ENCODE results near the gene PRKAG2.

Gene PRKAG2

GRCh38 chr7:151630851-151631569 is 245.9 kb downstream of the PRKAG2 start:
- no peak for DNase-seq

- DNase-seq: no peak
Measured at GRCh38 chr7:151630358-151630757, 246.6 kb downstream of the PRKAG2 start.

- no peak for DNase-seq
Measured at GRCh38 chr7:151629713-151630272, 247.1 kb downstream of the PRKAG2 start.

- no peak for DNase-seq
Measured at GRCh38 chr7:151628846-151629604, 247.9 kb downstream of the PRKAG2 start.

- no peak for DNase-seq
Measured at GRCh38 chr7:151626422-151627115, 250.3 kb downstream of the PRKAG2 start.

- DNase-seq: no peak
Measured at GRCh38 chr7:151625606-151626005, 251.3 kb downstream of the PRKAG2 start.

- DNase-seq: no peak
Measured at GRCh38 chr7:151624246-151624928, 252.5 kb downstream of the PRKAG2 start.

- DNase-seq: no peak
Measured at GRCh38 chr7:151623766-151624165, 253.1 kb downstream of the PRKAG2 start.

- DNase-seq: no peak
Measured at GRCh38 chr7:151621961-151622360, 255.0 kb downstream of the PRKAG2 start.

GRCh38 chr7:151616443-151617213 is 260.3 kb downstream of the PRKAG2 start:
- DNase-seq: no peak

- no peak for DNase-seq
Measured at GRCh38 chr7:151615784-151616183, 261.1 kb downstream of the PRKAG2 start.

- DNase-seq: no peak
Measured at GRCh38 chr7:151615058-151615457, 261.9 kb downstream of the PRKAG2 start.

GRCh38 chr7:151614019-151614418 is 262.9 kb downstream of the PRKAG2 start:
- DNase-seq: no peak

- DNase-seq: no peak
Measured at GRCh38 chr7:151611878-151612277, 265.0 kb downstream of the PRKAG2 start.

- no peak for DNase-seq
Measured at GRCh38 chr7:151611041-151611440, 265.9 kb downstream of the PRKAG2 start.

- DNase-seq: no peak
Measured at GRCh38 chr7:151608031-151608551, 268.8 kb downstream of the PRKAG2 start.

GRCh38 chr7:151607464-151607867 is 269.4 kb downstream of the PRKAG2 start:
- DNase-seq: no peak

- no peak for DNase-seq
Measured at GRCh38 chr7:151603951-151604350, 273.0 kb downstream of the PRKAG2 start.

GRCh38 chr7:151601521-151602305 is 275.2 kb downstream of the PRKAG2 start:
- DNase-seq: no peak

- DNase-seq: no peak
Measured at GRCh38 chr7:151600331-151600730, 276.6 kb downstream of the PRKAG2 start.
